HG02623 (cell line): ENCODE results near the gene PRSS56.

Experiments used
- ATAC-seq: cut with Tn5 transposase; IDR thresholded peaks from one replicate; pipeline ENCODE4 v1.9.1; 2021; ENCODE audit warnings: moderate library complexity; ENCODE audit not compliant: unreplicated experiment

The PRSS56 gene

DNA sequence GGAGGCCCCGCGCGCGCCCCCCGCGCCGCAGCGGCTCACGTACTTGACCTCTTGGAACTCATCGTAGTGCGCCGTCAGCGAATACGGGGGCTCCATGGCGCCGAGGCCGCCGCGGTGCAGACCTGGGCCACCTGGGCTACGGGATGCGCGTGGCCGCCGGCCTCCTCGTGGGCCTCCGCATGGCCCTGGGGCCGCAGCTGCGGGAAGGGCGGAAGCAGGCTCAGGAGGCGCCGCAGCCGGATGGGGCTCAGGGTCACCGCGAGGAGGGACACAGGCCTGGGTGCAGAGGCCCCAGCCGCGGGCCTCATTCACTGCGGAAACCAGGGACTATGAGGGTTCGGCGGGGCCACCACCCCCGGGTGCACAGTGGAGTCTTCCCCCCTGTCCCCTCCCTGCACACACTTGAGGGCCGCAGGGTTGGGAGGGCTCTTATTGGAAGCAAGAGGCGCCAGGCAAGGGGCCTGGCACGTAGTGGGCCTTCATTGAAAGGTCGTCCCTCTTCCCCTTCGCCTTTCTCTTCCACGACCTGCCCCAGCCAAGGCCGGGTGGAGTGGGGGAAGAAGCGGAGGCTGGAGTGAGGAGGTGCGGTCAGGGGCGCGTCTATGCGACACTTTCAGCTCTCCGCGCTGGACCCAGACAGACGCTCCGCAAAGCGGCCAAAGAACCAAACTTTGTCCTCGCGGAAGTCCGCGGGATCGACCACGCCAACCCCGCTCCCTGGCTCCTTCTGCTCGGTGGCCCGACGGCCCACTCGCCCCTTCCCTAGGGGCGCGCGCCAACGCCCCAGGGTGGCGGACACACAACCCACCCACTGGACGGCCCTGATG, 33.4 kb upstream of the PRSS56 start:
- no peak for ATAC-seq

GRCh38 chr2:232487385-232488096, 32.6 kb upstream of the PRSS56 start, which contains the start of gene ECEL1:
Gene ECEL1, minus strand, starts transcription at chr2:232487834. Its CDS starts 1,181 bp downstream, at chr2:232486653.
- no peak for ATAC-seq

- ATAC-seq: no peak
Observed at GRCh38 chr2:232488097-232488711, 32.0 kb upstream of the PRSS56 start.

GRCh38 chr2:232488721-232489300, 31.4 kb upstream of the PRSS56 start:
- ATAC-seq: no peak

DNA sequence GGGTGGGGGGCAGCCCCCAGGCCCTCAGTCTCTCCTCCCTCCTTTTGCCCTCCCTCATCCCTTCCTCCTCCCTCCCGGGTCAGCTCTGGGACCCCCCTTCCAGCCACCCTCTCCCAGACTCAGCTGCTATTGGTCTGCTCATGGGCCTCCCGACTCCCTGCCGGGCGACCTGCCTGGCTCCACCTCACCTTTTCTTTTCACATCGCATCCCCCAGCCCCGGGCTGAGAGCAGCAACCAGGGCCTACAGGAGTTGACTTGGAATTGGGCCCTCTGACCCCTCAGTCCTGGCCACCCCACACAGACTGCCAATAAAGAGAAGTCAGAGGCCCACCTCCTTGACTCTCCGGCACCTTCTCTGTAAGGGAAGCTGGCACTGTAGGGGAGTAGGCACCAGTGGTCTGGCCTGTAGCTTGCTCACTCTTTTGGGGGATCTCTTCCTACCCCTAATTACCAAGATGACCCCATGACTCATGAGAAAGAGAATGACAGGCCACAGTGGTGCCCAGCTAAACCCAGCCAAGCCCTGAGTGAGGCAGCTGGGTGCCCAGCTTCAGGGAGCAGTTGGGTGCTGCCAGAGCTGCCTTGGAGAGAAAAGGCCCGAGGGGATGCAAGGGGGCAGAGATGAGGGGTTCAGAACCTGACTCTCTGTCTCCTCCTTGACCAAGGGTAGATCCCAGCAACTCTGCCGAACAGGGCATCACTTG, 30.5 kb upstream of the PRSS56 start:
- no peak for ATAC-seq

DNA sequence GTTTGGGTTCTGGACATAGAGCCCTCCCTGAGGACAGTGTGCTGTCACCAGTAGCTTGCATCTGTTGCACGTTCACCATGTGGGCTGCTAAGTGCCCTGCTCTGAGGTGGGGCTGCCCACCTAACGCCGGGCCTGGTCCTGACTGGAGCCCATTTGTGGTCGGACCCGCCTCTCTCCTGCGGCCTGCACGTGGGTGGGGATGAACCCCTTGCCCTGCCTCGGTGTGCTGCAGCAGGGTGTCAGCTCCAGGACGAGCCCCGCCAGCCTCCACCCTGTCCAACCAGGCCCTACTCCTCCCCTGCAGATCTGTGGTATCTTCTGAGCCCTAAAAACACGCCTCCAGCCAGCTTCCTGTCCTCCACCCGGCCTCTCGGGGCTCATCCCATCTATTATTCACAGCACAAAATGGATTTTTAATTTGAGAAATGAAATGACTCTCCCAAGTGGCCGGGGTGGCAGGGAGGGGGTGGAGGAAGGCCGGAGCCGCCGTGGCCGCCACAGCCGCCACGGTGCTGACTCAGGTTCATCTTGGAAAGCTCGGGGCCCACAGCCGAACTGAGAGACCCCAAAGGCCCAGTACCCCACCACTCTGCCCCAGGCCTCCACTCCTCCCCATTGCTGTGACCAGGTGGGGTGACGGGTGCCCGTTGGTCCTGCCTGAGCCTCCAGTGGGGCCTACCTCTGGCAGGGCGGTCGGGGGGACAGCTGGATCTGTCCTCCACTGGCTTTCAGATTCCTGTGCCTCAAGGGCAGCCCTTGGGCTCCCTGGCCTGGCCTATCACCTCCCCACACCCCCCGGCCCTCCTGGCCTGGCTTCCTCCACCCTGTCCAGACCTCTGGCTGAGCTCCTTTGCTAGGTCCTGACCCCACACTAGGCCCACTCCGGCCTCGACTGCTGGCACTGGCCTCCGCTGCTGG, 29.7 kb upstream of the PRSS56 start:
- ATAC-seq: no peak

DNA sequence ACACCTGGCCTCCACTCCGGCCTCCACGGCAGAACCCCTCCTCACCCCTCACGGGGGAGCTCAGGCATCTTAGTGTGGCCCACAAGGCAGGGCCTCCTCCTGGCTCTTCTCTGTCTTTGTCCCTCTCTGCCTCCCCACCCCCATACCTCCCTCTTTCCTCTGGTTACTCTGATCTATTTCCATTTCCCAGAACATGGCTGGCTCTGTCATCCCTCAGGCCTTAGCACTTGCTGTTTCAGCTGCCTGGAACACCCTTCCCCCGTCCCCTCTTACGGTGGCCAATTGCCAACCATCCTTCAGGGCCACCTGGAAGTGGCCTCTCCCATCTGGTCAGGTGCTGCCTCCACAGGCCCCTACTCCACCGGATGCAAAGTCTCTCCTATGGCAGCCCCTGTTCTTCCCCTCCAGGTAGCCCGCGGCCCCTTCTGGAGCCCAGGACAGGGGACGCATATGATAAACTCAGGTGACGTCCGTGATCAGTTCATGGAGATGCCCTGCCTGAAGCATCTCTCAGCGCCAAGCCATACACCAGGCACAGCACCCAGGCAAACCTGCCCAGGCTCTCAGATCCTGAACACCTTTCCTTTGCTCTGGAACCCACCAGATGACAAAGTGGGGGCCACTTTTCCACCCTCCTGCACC, 28.9 kb upstream of the PRSS56 start:
- ATAC-seq: no peak

DNA sequence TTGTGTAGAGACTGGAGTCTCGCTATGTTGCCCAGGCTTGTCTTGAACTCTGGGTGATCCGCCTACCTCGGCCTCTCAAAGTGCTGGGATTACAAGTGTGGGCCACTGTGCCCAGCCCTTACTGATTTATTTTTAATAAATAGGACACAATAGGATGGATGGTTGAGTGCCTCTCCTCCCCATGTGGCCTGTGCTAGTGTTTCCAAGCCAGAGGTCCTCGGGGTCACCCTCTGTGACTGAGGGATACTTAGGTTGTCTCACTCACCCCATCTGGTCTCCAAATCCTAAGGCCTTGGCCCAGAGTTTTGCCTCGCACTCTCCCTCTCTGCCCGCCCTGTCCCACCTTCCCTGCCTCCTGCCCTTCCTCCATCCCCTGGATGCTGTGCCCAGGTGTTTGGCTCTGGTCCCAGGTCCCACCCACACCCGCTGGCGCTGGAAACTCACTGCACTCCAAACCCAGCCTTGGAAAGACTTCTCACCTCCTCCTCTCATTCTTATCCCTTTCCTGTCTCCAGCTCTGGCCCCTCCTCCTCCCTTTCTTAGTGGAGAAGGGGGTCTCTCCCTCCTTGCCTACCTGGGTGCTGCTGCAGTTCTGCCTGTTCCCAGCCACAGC, 27.8 kb upstream of the PRSS56 start:
- ATAC-seq: no peak

DNA sequence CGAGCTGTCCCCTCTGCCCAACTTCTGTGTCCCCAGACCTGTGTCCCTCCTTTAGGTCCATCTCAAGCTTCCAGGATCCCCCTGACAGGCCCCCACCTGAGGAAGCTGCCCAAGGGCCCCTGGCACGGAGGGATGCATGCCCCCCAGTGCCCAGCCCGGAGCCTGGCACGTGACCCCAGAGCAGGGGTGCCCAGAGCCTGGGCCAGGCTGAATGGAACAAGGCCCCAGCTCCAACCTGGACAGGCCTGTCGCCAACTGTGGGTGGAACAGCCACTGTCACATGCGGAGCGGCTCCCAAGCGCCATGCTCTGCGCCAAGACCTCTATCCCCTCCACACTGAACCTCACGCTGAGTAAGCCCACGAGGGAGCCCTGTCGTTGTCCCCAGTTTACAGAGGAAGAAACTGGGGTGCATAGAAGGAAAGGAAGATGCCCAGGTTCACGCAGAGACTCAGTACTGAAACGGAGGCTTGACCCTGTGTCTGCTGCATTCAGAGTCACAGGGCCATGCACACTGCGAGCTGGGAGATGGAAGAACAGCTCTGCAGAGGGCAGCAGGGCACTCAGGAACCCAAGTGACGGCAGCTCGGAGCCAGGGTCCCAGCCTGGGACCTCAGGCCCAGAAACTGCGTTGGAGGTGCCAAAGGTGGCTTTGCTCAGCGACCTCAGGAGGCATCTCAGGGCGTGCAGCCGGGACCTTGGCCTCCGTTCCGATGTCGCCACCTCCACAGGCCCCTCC, 27.1 kb upstream of the PRSS56 start:
- ATAC-seq: no peak

- ATAC-seq: no peak
Observed at GRCh38 chr2:232493701-232494474, 26.3 kb upstream of the PRSS56 start.

GRCh38 chr2:232494542-232494941, 25.6 kb upstream of the PRSS56 start:
- no peak for ATAC-seq

- no peak for ATAC-seq
Observed at GRCh38 chr2:232495292-232495691, 24.9 kb upstream of the PRSS56 start.

- ATAC-seq: no peak
Observed at GRCh38 chr2:232496501-232497270, 23.5 kb upstream of the PRSS56 start.

DNA sequence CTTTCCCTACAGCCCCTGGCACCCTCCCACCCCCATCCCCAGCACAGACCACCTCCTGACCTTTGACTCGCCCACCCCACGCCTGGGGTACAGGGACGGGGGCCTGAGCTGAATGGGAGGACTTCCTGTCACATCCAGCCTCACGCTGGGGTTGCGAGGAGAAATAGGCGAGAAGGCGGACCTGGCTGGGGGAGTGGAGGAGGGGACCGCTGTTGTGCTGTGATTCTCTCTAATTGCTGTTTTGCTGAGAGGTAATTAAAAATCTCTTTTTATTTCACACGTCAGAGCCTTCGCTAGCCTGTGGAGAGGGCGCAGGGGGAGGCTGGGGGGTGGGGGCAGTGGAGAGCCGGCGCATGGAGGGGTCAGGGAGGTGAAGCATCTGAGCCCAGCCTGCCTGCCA, 22.8 kb upstream of the PRSS56 start:
- ATAC-seq: no peak

DNA sequence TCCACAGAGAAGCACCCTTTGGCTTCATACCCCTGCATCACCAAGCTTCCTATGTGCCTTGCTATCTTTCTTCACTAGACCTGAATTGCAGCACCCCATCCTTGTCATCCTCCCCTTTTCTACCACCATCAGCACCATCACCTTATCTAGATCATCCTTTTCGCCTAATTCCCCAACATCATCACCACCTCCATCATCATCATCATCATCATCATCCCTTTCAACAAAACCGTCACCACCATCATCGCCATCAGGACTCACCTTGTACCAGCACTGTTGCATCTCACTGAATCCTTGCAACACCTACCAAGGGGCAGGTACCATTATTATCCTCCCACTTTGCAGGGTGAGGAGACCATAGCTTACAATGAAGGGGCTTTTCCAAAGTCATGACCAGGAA, 21.7 kb upstream of the PRSS56 start:
- no peak for ATAC-seq

DNA sequence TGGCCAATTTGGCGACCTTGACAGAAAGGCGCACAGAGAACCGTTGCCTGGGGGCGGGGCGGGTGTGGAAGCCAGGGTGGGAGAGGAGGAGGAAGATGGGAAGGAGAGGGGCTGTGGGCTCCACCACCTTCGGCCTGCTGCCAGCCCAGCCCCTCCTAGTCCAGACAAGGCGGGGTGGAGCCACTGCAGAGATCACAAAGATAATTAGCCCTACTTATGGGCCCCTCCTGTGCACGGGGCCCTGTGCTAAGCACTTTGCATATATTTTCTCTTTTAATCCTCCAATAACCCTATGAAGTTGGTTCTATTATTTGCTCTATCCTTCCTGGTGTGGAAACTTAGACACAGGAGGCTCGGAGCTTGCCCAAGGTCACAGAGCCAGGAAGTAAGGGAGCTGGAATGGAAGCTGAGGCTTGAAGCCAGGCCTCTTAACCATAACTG, 18.8 kb upstream of the PRSS56 start:
- no peak for ATAC-seq
